GM19397 (cell line): ENCODE data around the gene TMEM131.
"Not testable (repeated sequence)": the region's sequence is repeated elsewhere in the genome, so short reads cannot be mapped to it uniquely, and the experiment has no call there.

Experiments used
- ATAC-seq: cut with Tn5 transposase; IDR thresholded peaks from one replicate; pipeline ENCODE4 v1.9.1; 2021; ENCODE audit warnings: mild to moderate bottlenecking, moderate library complexity; ENCODE audit not compliant: unreplicated experiment

Gene TMEM131

GRCh38 chr2:97714950-97715652 lies 280.6 kb downstream of the TMEM131 start:
- no peak for ATAC-seq

GRCh38 chr2:97714084-97714949 lies 281.4 kb downstream of the TMEM131 start:
- ATAC-seq, result no peak

GRCh38 chr2:97713296-97714083 lies 282.3 kb downstream of the TMEM131 start, which contains the start of gene ZAP70:
ZAP70 (plus strand) TSS chr2:97713576; CDS start chr2:97724037, 10,461 bp downstream.
- ATAC-seq, result no peak

GRCh38 chr2:97712693-97713295 lies 283.0 kb downstream of the TMEM131 start:
- ATAC-seq, result no peak

GRCh38 chr2:97712175-97712574 lies 283.6 kb downstream of the TMEM131 start:
- ATAC-seq, result not testable (repeated sequence)

- ATAC-seq, result no peak
Observed at GRCh38 chr2:97711394-97711711, 284.4 kb downstream of the TMEM131 start.

- ATAC-seq, result no peak
Observed at GRCh38 chr2:97708608-97709007, 287.1 kb downstream of the TMEM131 start.

GRCh38 chr2:97708048-97708380 lies 287.7 kb downstream of the TMEM131 start:
- no peak for ATAC-seq

- ATAC-seq, result no peak
Observed at GRCh38 chr2:97707362-97708047, 288.2 kb downstream of the TMEM131 start.

- ATAC-seq, result no peak
Observed at GRCh38 chr2:97706708-97707345, 288.9 kb downstream of the TMEM131 start.
